GM12892 (cell line): Measurements from ENCODE around the gene B3GAT3.
A peak's percentile ranks its signal among the peaks of the same experiment; 100 is the strongest.
"Not testable (repeated sequence)": the region's sequence is repeated elsewhere in the genome, so short reads cannot be mapped to it uniquely, and the experiment has no call there.

Source experiments
- DNase-seq: peaks from one replicate; pipeline ENCODE4 v3.0.0; 2011; ENCODE audit not compliant: insufficient read length
- FAIRE-seq: peaks from 2 replicates; lab custom pipeline; 2011; peaks lifted over from hg19 to GRCh38; lab: Jason Lieb, UNC
- POLR2A ChIP-seq: IDR thresholded peaks from 2 replicates; pipeline ENCODE4 v1.6.1; 2011; ENCODE audit warnings: low read depth, low read length, control low read depth
- POLR2AphosphoS5 ChIP-seq: IDR thresholded peaks from 2 replicates; pipeline ENCODE4 v1.6.1; 2011; ENCODE audit warnings: low read depth, low read length, control low read depth
- TAF1 ChIP-seq: IDR thresholded peaks from 2 replicates; pipeline ENCODE4 v1.6.1; 2011; ENCODE audit warnings: low read depth, mild to moderate bottlenecking, control low read depth, low read length, borderline replicate concordance

The B3GAT3 gene

GRCh38 chr11:62654297-62654696 is 32.5 kb upstream of the B3GAT3 start:
- FAIRE-seq (peak; percentile 50), DNase-seq (no peak)
- TF ChIP-seq POLR2AphosphoS5 (no peak), POLR2A (no peak), TAF1 (no peak)

- no peak for TF ChIP-seq TAF1
- no peak for TF ChIP-seq POLR2AphosphoS5
- no peak for TF ChIP-seq POLR2A
- peak; percentile 62 for FAIRE-seq
- DNase-seq, result no peak
These were observed 30.6 kb upstream of the B3GAT3 start for GRCh38 chr11:62652161-62653006.

GRCh38 chr11:62650283-62650682 is 28.5 kb upstream of the B3GAT3 start:
- DNase-seq, FAIRE-seq: not testable (repeated sequence)

- no peak for FAIRE-seq
- TF ChIP-seq TAF1, result no peak
- no peak for TF ChIP-seq POLR2A
- TF ChIP-seq POLR2AphosphoS5, result no peak
These were observed 27.7 kb upstream of the B3GAT3 start for GRCh38 chr11:62649486-62649885.

GRCh38 chr11:62648967-62649364 is 27.2 kb upstream of the B3GAT3 start:
- no peak for FAIRE-seq
- DNase-seq, result no peak
- TF ChIP-seq TAF1, result no peak
- no peak for TF ChIP-seq POLR2AphosphoS5
- no peak for TF ChIP-seq POLR2A

More at GRCh38 chr11:62649486-62649885, 27.7 kb upstream of the B3GAT3 start:
- DNase-seq, result no peak

- FAIRE-seq (no peak), DNase-seq (no peak)
- TF ChIP-seq TAF1 (no peak), POLR2AphosphoS5 (no peak), POLR2A (no peak)
These were observed 26.6 kb upstream of the B3GAT3 start for GRCh38 chr11:62648185-62648966.

- TF ChIP-seq TAF1 (no peak), POLR2AphosphoS5 (no peak), POLR2A (no peak)
- DNase-seq (no peak), FAIRE-seq (no peak)
These were observed 25.8 kb upstream of the B3GAT3 start for GRCh38 chr11:62647609-62648005.

GRCh38 chr11:62646825-62647608 is 25.2 kb upstream of the B3GAT3 start:
- DNase-seq, result no peak
- FAIRE-seq, result no peak
- no peak for TF ChIP-seq TAF1

GRCh38 chr11:62645946-62646824 is 24.4 kb upstream of the B3GAT3 start, which contains the start of gene GANAB:
Gene GANAB, minus strand, starts transcription at chr11:62646613. Its CDS starts 14 bp downstream, at chr11:62646599.
- FAIRE-seq, result peak; percentile 99
- DNase-seq, result peak; percentile 100
- TF ChIP-seq POLR2A (peak; percentile 92), TAF1 (peak; percentile 94), POLR2AphosphoS5 (peak; percentile 88)

GRCh38 chr11:62645671-62645945 is 23.8 kb upstream of the B3GAT3 start:
- DNase-seq, result no peak
- no peak for TF ChIP-seq POLR2A
- TF ChIP-seq POLR2AphosphoS5, result no peak
- no peak for TF ChIP-seq TAF1
- no peak for FAIRE-seq

GRCh38 chr11:62644220-62644619 is 22.4 kb upstream of the B3GAT3 start:
- DNase-seq (no peak), FAIRE-seq (no peak)
- TF ChIP-seq POLR2AphosphoS5, result no peak
- TF ChIP-seq TAF1, result no peak
- TF ChIP-seq POLR2A, result no peak
